K562 (cell line): ENCODE measurements around the gene ITPKB. TPM values are rescaled to one million over a fixed set of nuclear protein-coding genes. Genes with fewer than 3 reads are reported as not detected.

ENCODE experiments used
- ATAC-seq: fragments of 200-7000 bp; cut with Tn5 transposase; 3 replicates; pipeline ENCODE4 v1.9.1; 2020; ENCODE audit warnings: moderate library complexity
- BruUV-seq: library from RNA; stranded (reverse); fragments of 400-500 nt; replicated peaks from 2 replicates; lab custom pipeline; 2021; lab: Mats Ljungman, UMichigan
- CTCF ChIA-PET: fragments of 300-600 bp; formaldehyde crosslinking; extraction: SDS; loops from one replicate; lab custom pipeline; 2021; ENCODE audit warnings: low intra/inter-chr PET ratio; lab: Yijun Ruan, JAX
- POLR2A ChIA-PET: fragments of 300-600, 350-650 bp; sonication (Branson Sonifier 250); formaldehyde crosslinking; extraction: SDS; loops from one replicate; lab custom pipeline; 2021; ENCODE audit warnings: antibody characterized with exemption, inconsistent platforms; lab: Yijun Ruan, JAX
- DNase-seq, 4 experiments: peaks; one replicate each; pipeline versions ENCODE4 v3.0.0 to v3.0.0-alpha.2; 2011 to 2018; ENCODE audit warnings: low spot score in 3 of 4, mixed read lengths in 3 of 4; ENCODE audit errors: extremely low read depth in 1 of 4
- FAIRE-seq: peaks from 2 replicates; lab custom pipeline; 2011; peaks lifted over from hg19 to GRCh38; lab: Jason Lieb, UNC
- H2AFZ ChIP-seq: 2 replicates; pipeline ENCODE4 v1.6.0; 2011; ENCODE audit warnings: low read depth, low read length, control low read depth, inconsistent platforms
- H3K27ac ChIP-seq: fragments of 200-600 bp; 3 replicates; pipeline ENCODE4 v1.8.0; 2011; ENCODE audit warnings: low read depth, mild to moderate bottlenecking, control low read depth, inconsistent platforms, low read length, moderate library complexity, mixed read lengths; ENCODE audit errors: extremely low read depth
- H3K27me3 ChIP-seq, 2 experiments: fragments of 300-600 bp in 1 of 2; 2 replicates in 1 of 2; 3 replicates in 1 of 2; pipeline versions ENCODE4 v1.6.0 to v1.8.0; 2011; ENCODE audit warnings: inconsistent platforms in 2 of 2, low read length in 2 of 2, mild to moderate bottlenecking in 1 of 2, mixed read lengths in 1 of 2, moderate library complexity in 1 of 2; ENCODE audit not compliant: control insufficient read depth in 2 of 2, insufficient read depth in 2 of 2
- H3K36me3 ChIP-seq: fragments of 300-600 bp; 3 replicates; pipeline ENCODE4 v1.8.0; 2011; ENCODE audit warnings: mild to moderate bottlenecking, low read length, inconsistent platforms; ENCODE audit not compliant: control insufficient read depth, insufficient read depth
- H3K4me1 ChIP-seq, 2 experiments: fragments of 200-600 bp in 1 of 2; replicated peaks in 1 of 2; 2 replicates in 1 of 2; 3 replicates in 1 of 2; pipeline versions ENCODE4 v1.5.1 to v1.8.0; 2011; ENCODE audit warnings: inconsistent platforms in 2 of 2, low read length in 2 of 2, mild to moderate bottlenecking in 1 of 2, mixed read lengths in 1 of 2, moderate library complexity in 1 of 2; ENCODE audit not compliant: control insufficient read depth in 2 of 2, insufficient read depth in 2 of 2
- H3K4me2 ChIP-seq: 2 replicates; pipeline ENCODE4 v1.6.1; 2011; ENCODE audit warnings: low read length, control low read depth, inconsistent platforms, mixed read lengths; ENCODE audit not compliant: insufficient read depth
- H3K4me3 ChIP-seq: fragments of 200-600 bp; sonication (generic), shearing (Covaris generic); 2 replicates; pipeline ENCODE4 v1.5.1; 2016; ENCODE audit warnings: control low read depth, inconsistent platforms
- H3K79me2 ChIP-seq: fragments of 200-600 bp; 3 replicates; pipeline ENCODE4 v1.8.0; 2011; ENCODE audit warnings: low read length, inconsistent platforms; ENCODE audit not compliant: control insufficient read depth, insufficient read depth
- H3K9ac ChIP-seq, 2 experiments: 2 replicates each; pipeline versions ENCODE4 v1.6.0 to v1.6.1; 2011; ENCODE audit warnings: low read depth in 2 of 2, low read length in 2 of 2, control low read depth in 1 of 2, inconsistent platforms in 1 of 2, mild to moderate bottlenecking in 1 of 2, mixed read lengths in 1 of 2; ENCODE audit not compliant: insufficient read depth in 1 of 2
- H3K9me1 ChIP-seq: one replicate; pipeline ENCODE4 v1.6.0; 2011; ENCODE audit warnings: inconsistent platforms, mild to moderate bottlenecking, low read length, moderate library complexity; ENCODE audit not compliant: control insufficient read depth, insufficient read depth
- H3K9me3 ChIP-seq: replicated peaks from 2 replicates; pipeline ENCODE4 v1.5.1; 2011; ENCODE audit warnings: low read depth, low read length, inconsistent platforms; ENCODE audit not compliant: control insufficient read depth, insufficient read depth
- H4K20me1 ChIP-seq: replicated peaks from 2 replicates; pipeline ENCODE4 v1.6.1; 2011; ENCODE audit warnings: low read length, inconsistent platforms, mixed read lengths; ENCODE audit not compliant: control insufficient read depth, insufficient read depth
- BCL6 ChIP-seq: fragments of 250-450 bp; sonication (Bioruptor Pico); IDR thresholded peaks from 2 replicates; pipeline ENCODE4 v1.4.0; 2020
- DLX4 ChIP-seq: fragments of 250-450 bp; sonication (Bioruptor Pico); IDR thresholded peaks from 2 replicates; pipeline ENCODE4 v1.6.1; 2021; ENCODE audit warnings: mild to moderate bottlenecking
- MTA3 ChIP-seq: fragments of 450-650 bp; formaldehyde crosslinking; IDR thresholded peaks from 2 replicates; pipeline ENCODE4 v1.6.1; 2017; ENCODE audit warnings: mild to moderate bottlenecking, borderline replicate concordance
- RB1 ChIP-seq: fragments of 450-650 bp; IDR thresholded peaks from 2 replicates; pipeline ENCODE4 v1.6.1; 2017; ENCODE audit warnings: low read depth, mild to moderate bottlenecking
- RBBP5 ChIP-seq: fragments of 200-600 bp; sonication (generic); IDR thresholded peaks from 2 replicates; pipeline ENCODE4 v1.6.1; 2012; ENCODE audit warnings: borderline replicate concordance, mild to moderate bottlenecking, low read length, control low read depth, inconsistent platforms; ENCODE audit not compliant: insufficient read depth, poor library complexity, severe bottlenecking
- RERE ChIP-seq: sonication (generic); formaldehyde crosslinking; IDR thresholded peaks from 2 replicates; pipeline ENCODE4 v1.8.0; 2023; ENCODE audit warnings: missing genetic modification reagents, mild to moderate bottlenecking, borderline replicate concordance
- RUNX1 ChIP-seq: sonication (generic); IDR thresholded peaks from 2 replicates; pipeline ENCODE4 v1.6.1; 2016; ENCODE audit warnings: antibody characterized with exemption, low read depth
- SAFB ChIP-seq: fragments of 200-400 bp; formaldehyde crosslinking; IDR thresholded peaks from 2 replicates; pipeline ENCODE4 v1.6.1; 2017; ENCODE audit warnings: low read depth, low read length, borderline replicate concordance
- SMARCC2 ChIP-seq: fragments of 450-650 bp; IDR thresholded peaks from 2 replicates; pipeline ENCODE4 v1.6.1; 2017; ENCODE audit warnings: antibody characterized with exemption, moderate library complexity, mild to moderate bottlenecking, low read depth
- SPI1 ChIP-seq: IDR thresholded peaks from 2 replicates; pipeline ENCODE4 v1.6.1; 2011; ENCODE audit warnings: low read depth, low read length, control low read depth, borderline replicate concordance
- STAT6 ChIP-seq: sonication (generic); formaldehyde crosslinking; IDR thresholded peaks from 2 replicates; pipeline ENCODE4 v1.8.1; 2023; ENCODE audit warnings: mild to moderate bottlenecking, missing genetic modification reagents
- ZBTB43 ChIP-seq: sonication (generic); formaldehyde crosslinking; IDR thresholded peaks from 2 replicates; pipeline ENCODE4 v1.8.0; 2023; ENCODE audit warnings: mild to moderate bottlenecking, missing genetic modification reagents
- WGBS: fragments of 100-300 bp; shearing (Covaris generic); methylation state at CpG from one replicate; pipeline ENCODE4 v1.1.6; 2016; ENCODE audit warnings: low coverage, mixed read lengths; ENCODE audit not compliant: insufficient coverage; ENCODE audit errors: missing lambda C conversion rate; 5-methylcytosine and 5-hydroxymethylcytosine counted together
- in situ Hi-C: fragments of 300-500 bp; cut with MboI; formaldehyde crosslinking; loops from 4 replicates; pipeline ENCODE4 v1.15.0; 2018; ENCODE audit warnings: inconsistent platforms, mixed read lengths
- intact Hi-C: fragments of 100-400 bp; cut with micrococcal nuclease; formaldehyde crosslinking; loops from 2 replicates; pipeline ENCODE4 v1.14.2; 2022
- polyA plus RNA-seq, 8 experiments: library from polyadenylated mRNA; depleted of rRNA in 4 of 8; stranded (reverse) in 5 of 8; unstranded in 3 of 8; fragments of >200 nt; fragmentation: Nextera tagmentation in 2 of 8; fragmentation: Illumina TruSeq in 1 of 8; extraction: Ambion mirVana in 2 of 8; extraction: Trizol in 1 of 8; gene quantifications; 2 replicates each; pipeline versions ENCODE4 v1.2.1 to v1.2.3, GENCODE V29; 2011 to 2014; ENCODE audit warnings: inconsistent platforms in 1 of 8, missing spikeins in 1 of 8
- total RNA-seq, 7 experiments: library from RNA; depleted of rRNA in 6 of 7; stranded (reverse); fragments of >200 nt in 6 of 7; fragmentation: Illumina TruSeq in 2 of 7; extraction: Trizol in 2 of 7; gene quantifications; 2 replicates each; pipeline versions ENCODE4 v1.2.1 to v1.2.3, GENCODE V29; 2011 to 2021; ENCODE audit warnings: low replicate concordance in 1 of 7

Gene ITPKB
- total and polyA plus RNA-seq, 9 of the 15 experiments (the other 6 are each of a cell fraction or from before 2014, with no cell fraction given) = 0.01 to 0.22 TPM; not detected in 7

- FAIRE-seq (no peak), ATAC-seq (peak; percentile 30), DNase-seq (no peak)
- H3K4me1 ChIP-seq = peaks cover 0 to 13% of the 10 kb centered on the region in 2 experiments; a peak in 1 of 5 replicates
- no peak overlapping the region for H3K9ac ChIP-seq
- H3K36me3 ChIP-seq = no peaks in the 10 kb centered on the region
- no peaks in the 10 kb centered on the region for H3K79me2 ChIP-seq
- no peak overlapping the region for H3K4me3 ChIP-seq
- H3K4me2 ChIP-seq = no peak overlapping the region
- H4K20me1 ChIP-seq = peaks cover 4% of the 10 kb centered on the region; the same call in 1 of the 2 replicates
- no peak overlapping the region for H3K27ac ChIP-seq
- BruUV-seq = no TSS peak
- ChIA-PET POLR2A (interaction anchor here (0.6 kb wide), 1 partner anchor 1686 kb away, joined by 3 read pairs; no protein-coding TSS in a partner anchor), CTCF (no interaction called here)
- intact Hi-C loops (no loop called here), in situ Hi-C loops (no loop called here)
- WGBS = 2% methylated on average over 4 of the region's 4 CpGs
- H3K9me3 ChIP-seq = no peaks in the 10 kb centered on the region
- H2AFZ ChIP-seq = no peak overlapping the region
- H3K9me1 ChIP-seq = no peaks in the 10 kb centered on the region
- peaks cover 51 to 61% of the 10 kb centered on the region in 2 experiments for H3K27me3 ChIP-seq
- no peak for TF ChIP-seq SAFB
- no peak for TF ChIP-seq MTA3
- TF ChIP-seq RBBP5 = no peak
- TF ChIP-seq SMARCC2 = no peak
- no peak for TF ChIP-seq SPI1
- TF ChIP-seq RERE (CRISPR knock-in tag) = no peak
- no peak for TF ChIP-seq BCL6 (CRISPR knock-in tag)
- TF ChIP-seq ZBTB43 (CRISPR knock-in tag) = no peak
- TF ChIP-seq DLX4 (CRISPR knock-in tag) = no peak
- no peak for TF ChIP-seq STAT6 (CRISPR knock-in tag)
- no peak for TF ChIP-seq RB1
- TF ChIP-seq RUNX1 = no peak
These were observed 6.2 kb downstream of the ITPKB start for GRCh38 chr1:226732856-226733291.
